HEK293T (cell line): ENCODE measurements around the gene TAF15.
A peak's percentile ranks its signal among the peaks of the same experiment; 100 is the strongest.

Source experiments
- CTCF ChIA-PET: fragments of 350-600 bp; formaldehyde crosslinking; extraction: SDS; loops from one replicate; lab custom pipeline; 2021; ENCODE audit warnings: antibody characterized with exemption, inconsistent platforms; lab: Yijun Ruan, JAX
- POLR2A ChIA-PET: fragments of 350-600 bp; formaldehyde crosslinking; extraction: SDS; loops from one replicate; lab custom pipeline; 2020; ENCODE audit warnings: antibody characterized with exemption, inconsistent platforms; lab: Yijun Ruan, JAX
- DNase-seq: peaks from one replicate; pipeline ENCODE4 v3.0.0; 2012; ENCODE audit warnings: mixed read lengths; ENCODE audit errors: extremely low spot score
- ARNT ChIP-seq: fragments of 450-650 bp; IDR thresholded peaks from 2 replicates; pipeline ENCODE4 v1.6.1; 2017; ENCODE audit warnings: mild to moderate bottlenecking
- BHLHE40 ChIP-seq: fragments of 450-650 bp; IDR thresholded peaks from 2 replicates; pipeline ENCODE4 v1.6.1; 2016; ENCODE audit warnings: mild to moderate bottlenecking, moderate library complexity, borderline replicate concordance
- CTBP1 ChIP-seq: fragments of 450-650 bp; IDR thresholded peaks from 2 replicates; pipeline ENCODE4 v1.6.1; 2016; ENCODE audit warnings: borderline replicate concordance
- ELF4 ChIP-seq: fragments of 450-650 bp; IDR thresholded peaks from 2 replicates; pipeline ENCODE4 v1.6.1; 2017; ENCODE audit warnings: antibody characterized with exemption
- FOXA1 ChIP-seq: fragments of 450-650 bp; IDR thresholded peaks from 2 replicates; pipeline ENCODE4 v1.6.1; 2016; ENCODE audit warnings: mild to moderate bottlenecking
- FOXK2 ChIP-seq: fragments of 450-650 bp; IDR thresholded peaks from 2 replicates; pipeline ENCODE4 v1.6.1; 2016; ENCODE audit warnings: mild to moderate bottlenecking
- FOXM1 ChIP-seq: fragments of 450-650 bp; IDR thresholded peaks from 2 replicates; pipeline ENCODE4 v1.6.1; 2017; ENCODE audit warnings: mild to moderate bottlenecking, borderline replicate concordance
- HDGF ChIP-seq: fragments of 450-650 bp; IDR thresholded peaks from 2 replicates; pipeline ENCODE4 v1.6.1; 2017; ENCODE audit warnings: antibody characterized with exemption, borderline replicate concordance
- L3MBTL2 ChIP-seq: fragments of 450-650 bp; conservative IDR thresholded peaks from 2 replicates; pipeline ENCODE4 v1.6.1; 2016; ENCODE audit warnings: mild to moderate bottlenecking
- LEF1 ChIP-seq: fragments of 450-650 bp; IDR thresholded peaks from 2 replicates; pipeline ENCODE4 v1.6.1; 2017; ENCODE audit warnings: mild to moderate bottlenecking, borderline replicate concordance
- NFRKB ChIP-seq: fragments of 450-650 bp; IDR thresholded peaks from 2 replicates; pipeline ENCODE4 v1.6.1; 2016; ENCODE audit warnings: mild to moderate bottlenecking, moderate library complexity
- PKNOX1 ChIP-seq: fragments of 450-650 bp; IDR thresholded peaks from 2 replicates; pipeline ENCODE4 v1.6.1; 2016
- SP1 ChIP-seq: fragments of 450-650 bp; IDR thresholded peaks from 2 replicates; pipeline ENCODE4 v1.6.1; 2017
- SUZ12 ChIP-seq: fragments of 450-650 bp; IDR thresholded peaks from 2 replicates; pipeline ENCODE4 v1.6.1; 2016; ENCODE audit warnings: mild to moderate bottlenecking
- TARDBP ChIP-seq: fragments of 450-650 bp; IDR thresholded peaks from 2 replicates; pipeline ENCODE4 v1.6.1; 2016
- ZNF384 ChIP-seq: fragments of 450-650 bp; IDR thresholded peaks from 2 replicates; pipeline ENCODE4 v1.6.1; 2016

The TAF15 gene

GRCh38 chr17:35867574-35867973 is 58.3 kb downstream of the TAF15 start:
- no peak for DNase-seq
- TF ChIP-seq HDGF (no peak), SUZ12 (no peak), ELF4 (no peak), LEF1 (no peak), PKNOX1 (no peak), ZNF384 (no peak), NFRKB (no peak), FOXK2 (no peak), BHLHE40 (no peak), FOXA1 (no peak), CTBP1 (no peak)
- ChIA-PET CTCF (interaction anchor here (0.6 kb wide), 1 partner anchor 844 kb away, joined by 6 read pairs; no protein-coding TSS in a partner anchor), POLR2A (no interaction called here)

- DNase-seq, result no peak
- no peak for TF ChIP-seq BHLHE40
- no peak for TF ChIP-seq L3MBTL2
- no peak for TF ChIP-seq FOXK2
- no peak for TF ChIP-seq FOXA1
- no peak for TF ChIP-seq FOXM1
- no peak for TF ChIP-seq ARNT
- TF ChIP-seq CTBP1, result no peak
- TF ChIP-seq SUZ12, result no peak
- no peak for TF ChIP-seq SP1
- no peak for TF ChIP-seq ELF4
- no peak for TF ChIP-seq ZNF384
- TF ChIP-seq TARDBP, result no peak
- no peak for TF ChIP-seq NFRKB
- TF ChIP-seq PKNOX1, result no peak
- TF ChIP-seq HDGF, result no peak
- TF ChIP-seq LEF1, result no peak
- CTCF ChIA-PET, result interaction anchor here (0.6 kb wide), 1 partner anchor 9 kb away, joined by 3 read pairs; no protein-coding TSS in a partner anchor
- POLR2A ChIA-PET, result no interaction called here
Measured at GRCh38 chr17:35868737-35869136, 59.5 kb downstream of the TAF15 start, which contains the start of gene HEATR9. Gene HEATR9 (minus strand): TSS chr17:35868891. CDS start chr17:35868742, 149 bp downstream.

GRCh38 chr17:35870906-35871819 is 61.9 kb downstream of the TAF15 start:
- CTCF ChIA-PET, result interaction anchor here (0.5 to 1.1 kb wide), 4 partner anchors 11 to 276 kb away, joined by 3 to 6 read pairs (median 3); no protein-coding TSS in a partner anchor
- TF ChIP-seq ARNT (no peak), FOXK2 (no peak), SUZ12 (no peak), ZNF384 (no peak), PKNOX1 (no peak), LEF1 (no peak), SP1 (no peak), HDGF (no peak), L3MBTL2 (no peak), FOXM1 (no peak), ELF4 (no peak)
- peak; percentile 12 for DNase-seq
- POLR2A ChIA-PET, result interaction anchor here (0.9 kb wide), 1 partner anchor 62 kb away, joined by 3 read pairs; the partner anchor contains the start of gene TAF15

GRCh38 chr17:35872196-35872980 is 63.1 kb downstream of the TAF15 start:
- TF ChIP-seq BHLHE40, result no peak
- no peak for TF ChIP-seq FOXM1
- no peak for TF ChIP-seq ELF4
- TF ChIP-seq SUZ12, result no peak
- no peak for TF ChIP-seq FOXA1
- TF ChIP-seq NFRKB, result no peak
- TF ChIP-seq LEF1, result no peak
- TF ChIP-seq PKNOX1, result no peak
- ChIA-PET CTCF (interaction anchor here (1.1 kb wide), 1 partner anchor 12 kb away, joined by 3 read pairs; no protein-coding TSS in a partner anchor), POLR2A (interaction anchor here (0.9 kb wide), 1 partner anchor 63 kb away, joined by 3 read pairs; the partner anchor contains the start of gene TAF15)
- DNase-seq, result no peak
